GM12878 (cell line): ENCODE data around the gene DDX27. TPM values are rescaled to one million over a fixed set of nuclear protein-coding genes. Genes with fewer than 3 reads are reported as not detected.

Experiments
- ATAC-seq: fragments of 200-7000 bp; cut with Tn5 transposase; 3 replicates; pipeline ENCODE4 v1.9.1; 2020; ENCODE audit warnings: mild to moderate bottlenecking, moderate library complexity
- BruUV-seq: library from RNA; stranded (reverse); fragments of 400-500 nt; replicated peaks from 2 replicates; lab custom pipeline; 2021; lab: Mats Ljungman, UMichigan
- CTCF ChIA-PET: fragments of 300-600 bp; sonication (Branson Sonifier 250); formaldehyde crosslinking; extraction: SDS; loops from one replicate; lab custom pipeline; 2021; ENCODE audit warnings: inconsistent platforms; lab: Yijun Ruan, JAX
- POLR2A ChIA-PET: fragments of 350-600 bp; formaldehyde crosslinking; extraction: SDS; loops from one replicate; lab custom pipeline; 2021; ENCODE audit warnings: inconsistent platforms; lab: Charles Lee
- RAD21 ChIA-PET: fragments of 300-600 bp; sonication (Branson Sonifier 250); formaldehyde crosslinking; loops from one replicate; lab custom pipeline; 2023; ENCODE audit warnings: antibody characterized with exemption; ENCODE audit not compliant: unreplicated experiment; lab: Charles Lee
- SMC1A ChIA-PET: fragments of 300-600 bp; sonication (Branson Sonifier 250); formaldehyde crosslinking; loops from one replicate; lab custom pipeline; 2023; ENCODE audit not compliant: unreplicated experiment, uncharacterized antibody; lab: Charles Lee
- DNase-seq: peaks from one replicate; pipeline ENCODE4 v3.0.0-alpha.2; 2011; ENCODE audit warnings: low read depth, low spot score
- FAIRE-seq: peaks from 3 replicates; lab custom pipeline; 2011; peaks lifted over from hg19 to GRCh38; lab: Jason Lieb, UNC
- H2AFZ ChIP-seq: 2 replicates; pipeline ENCODE4 v1.6.0; 2011; ENCODE audit warnings: low read depth, low read length, control low read depth; ENCODE audit not compliant: control insufficient read depth
- H3K27ac ChIP-seq: 2 replicates; pipeline ENCODE4 v1.5.1; 2011; ENCODE audit warnings: control low read depth; ENCODE audit not compliant: control insufficient read depth, insufficient read depth
- H3K27me3 ChIP-seq, 2 experiments: replicated peaks in 1 of 2; 2 replicates each; pipeline versions ENCODE4 v1.6.0 to v1.6.1; 2011; ENCODE audit warnings: low read length in 1 of 2; ENCODE audit not compliant: control insufficient read depth in 2 of 2, insufficient read depth in 2 of 2
- H3K36me3 ChIP-seq, 2 experiments: 2 replicates each; pipeline ENCODE4 v1.5.1; 2011; ENCODE audit warnings: low read length in 1 of 2; ENCODE audit not compliant: control insufficient read depth in 2 of 2, insufficient read depth in 2 of 2
- H3K4me1 ChIP-seq: 2 replicates; pipeline ENCODE4 v1.6.1; 2011; ENCODE audit warnings: mild to moderate bottlenecking, low read length, moderate library complexity, mixed read lengths; ENCODE audit not compliant: control insufficient read depth, insufficient read depth
- H3K4me2 ChIP-seq: 2 replicates; pipeline ENCODE4 v1.6.0; 2011; ENCODE audit warnings: control low read depth; ENCODE audit not compliant: control insufficient read depth, insufficient read depth
- H3K4me3 ChIP-seq: fragments of 200-600 bp; sonication (generic); 2 replicates; pipeline ENCODE4 v1.5.1; 2016
- H3K79me2 ChIP-seq: 2 replicates; pipeline ENCODE4 v1.6.0; 2011; ENCODE audit warnings: low read length; ENCODE audit not compliant: control insufficient read depth, insufficient read depth
- H3K9ac ChIP-seq: 2 replicates; pipeline ENCODE4 v1.8.0; 2011; ENCODE audit warnings: low read length, control low read depth, mixed read lengths; ENCODE audit not compliant: control insufficient read depth, insufficient read depth
- H3K9me3 ChIP-seq: replicated peaks from 3 replicates; pipeline ENCODE4 v1.5.1; 2011; ENCODE audit warnings: mild to moderate bottlenecking, low read length; ENCODE audit not compliant: control insufficient read depth, insufficient read depth
- H4K20me1 ChIP-seq: 2 replicates; pipeline ENCODE4 v1.6.0; 2011; ENCODE audit not compliant: control insufficient read depth, insufficient read depth
- CBFB ChIP-seq: IDR thresholded peaks from 2 replicates; pipeline ENCODE4 v1.6.1; 2016; ENCODE audit warnings: antibody characterized with exemption, low read depth
- DPF2 ChIP-seq: fragments of 450-650 bp; IDR thresholded peaks from 2 replicates; pipeline ENCODE4 v1.6.1; 2017; ENCODE audit warnings: mild to moderate bottlenecking
- EZH2 ChIP-seq: IDR thresholded peaks from 2 replicates; pipeline ENCODE4 v1.6.1; 2012; ENCODE audit warnings: low read depth, mild to moderate bottlenecking, control low read depth, inconsistent platforms, low read length, borderline replicate concordance; ENCODE audit not compliant: control insufficient read depth
- HDGF ChIP-seq: fragments of 450-650 bp; IDR thresholded peaks from 2 replicates; pipeline ENCODE4 v1.6.1; 2016; ENCODE audit warnings: antibody characterized with exemption
- MEF2A ChIP-seq: IDR thresholded peaks from 2 replicates; pipeline ENCODE4 v1.6.1; 2011; ENCODE audit warnings: low read depth, mild to moderate bottlenecking, low read length, moderate library complexity; ENCODE audit not compliant: insufficient read depth
- MYB ChIP-seq: fragments of 150-350 bp; IDR thresholded peaks from 2 replicates; pipeline ENCODE4 v1.6.1; 2014; ENCODE audit warnings: mild to moderate bottlenecking, low read depth, low read length, borderline replicate concordance
- NBN ChIP-seq: fragments of 450-650 bp; IDR thresholded peaks from 2 replicates; pipeline ENCODE4 v1.6.1; 2016
- NRF1 ChIP-seq: conservative IDR thresholded peaks from 2 replicates; pipeline ENCODE4 v1.6.1; 2011; ENCODE audit warnings: mild to moderate bottlenecking, low read depth, low read length, improper control_type of control experiment
- RFX5 ChIP-seq: IDR thresholded peaks from 2 replicates; pipeline ENCODE4 v1.6.1; 2011; ENCODE audit warnings: low read depth, low read length, improper control_type of control experiment
- WGBS: methylation state at CpG from one replicate; pipeline ENCODE4 v1.1.6; 2016; ENCODE audit warnings: low lambda C conversion rate; ENCODE audit not compliant: insufficient replicate concordance, insufficient coverage; ENCODE audit errors: missing lambda C conversion rate; 5-methylcytosine and 5-hydroxymethylcytosine counted together
- in situ Hi-C: fragments of 300-500 bp; cut with MboI; formaldehyde crosslinking; loops from 9 replicates; pipeline ENCODE4 v1.14.3; 2018; ENCODE audit warnings: mixed read lengths
- intact Hi-C: fragments of 100-400 bp; cut with micrococcal nuclease; formaldehyde crosslinking; loops from one replicate; pipeline ENCODE4 v1.14.2; 2022; ENCODE audit not compliant: unreplicated experiment
- polyA plus RNA-seq, 11 experiments: library from polyadenylated mRNA; depleted of rRNA in 4 of 11; unstranded in 6 of 11; stranded (reverse) in 5 of 11; fragments of >200 nt; fragmentation: Nextera tagmentation in 4 of 11; fragmentation: Illumina TruSeq in 1 of 11; extraction: Ambion mirVana in 4 of 11; extraction: Trizol in 1 of 11; gene quantifications; 1 replicate in 1 of 11; 2 replicates in 10 of 11; pipeline versions ENCODE4 v1.2.1 to v1.2.3, GENCODE V29; 2011 to 2016; ENCODE audit warnings: inconsistent platforms in 2 of 11, missing spikeins in 2 of 11, low read depth in 1 of 11
- total RNA-seq, 4 experiments: library from RNA; depleted of rRNA in 3 of 4; stranded (reverse); fragments of >200 nt in 3 of 4; fragmentation: Illumina TruSeq in 1 of 4; extraction: Trizol in 1 of 4; gene quantifications; 2 replicates each; pipeline versions ENCODE4 v1.2.1 to v1.2.3, GENCODE V29; 2013 to 2021
- TF ChIP-seq, protein P1 (sequence below): fragments of 450-650 bp; IDR thresholded peaks from 2 replicates; pipeline ENCODE4 v1.6.1; 2017; ENCODE audit warnings: borderline replicate concordance

The DDX27 gene
- total and polyA plus RNA-seq, 10 of the 15 experiments (the other 5 are each of a cell fraction or from before 2014, with no cell fraction given), result 19.8 to 78.8 (median 54.9) TPM

DNA sequence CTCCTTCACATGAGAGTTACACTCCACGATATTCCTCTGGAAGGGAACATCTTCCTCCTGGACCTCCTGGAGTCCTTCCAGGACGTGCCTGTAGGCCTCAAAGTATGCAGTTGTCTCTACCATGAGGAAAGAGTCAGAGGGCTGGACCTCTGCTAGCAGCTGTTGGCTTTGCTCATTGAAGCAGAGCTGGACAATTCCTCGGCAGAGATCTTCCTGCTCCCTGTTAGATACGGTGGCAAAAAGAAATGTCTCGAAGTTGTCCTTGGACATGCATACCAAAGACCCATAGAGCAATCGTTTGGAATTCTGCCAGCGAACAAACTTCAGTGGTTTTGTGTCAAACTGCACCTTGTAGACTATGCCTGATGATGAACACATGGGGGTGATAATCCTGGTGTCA, 51.0 kb downstream of the DDX27 start (continued):
- TF ChIP-seq HDGF, result no peak
- TF ChIP-seq DPF2, result no peak
- no peak for TF ChIP-seq NRF1

DNA sequence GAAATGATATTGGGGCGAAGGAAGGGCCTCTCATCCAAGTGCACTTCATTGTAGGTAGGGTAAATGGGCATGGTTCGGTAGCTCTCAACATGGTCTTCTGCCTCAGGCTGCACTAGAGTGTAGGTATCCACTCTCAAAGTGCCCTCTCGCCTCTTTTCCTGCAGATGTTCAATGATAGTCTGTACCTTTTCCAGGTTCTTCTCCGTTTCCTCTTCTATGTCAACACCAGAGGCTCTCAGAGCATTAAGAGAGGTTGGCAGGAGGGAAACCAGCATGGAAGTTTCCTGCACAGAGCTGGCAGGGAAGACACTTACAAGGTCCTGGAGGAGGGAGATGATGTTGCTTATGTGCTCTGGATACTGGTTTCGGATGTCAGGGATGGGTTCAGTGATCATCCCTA, 51.5 kb downstream of the DDX27 start:
- Histone ChIP-seq H3K4me1 (peaks cover 27% of the 10 kb centered on the region), H3K79me2 (peaks cover 79% of the 10 kb centered on the region), H3K4me2 (peak overlapping the region; percentile 66), H3K27ac (no peak overlapping the region), H2AFZ (no peak overlapping the region), H4K20me1 (peaks cover 11% of the 10 kb centered on the region; the same call in 1 of the 2 replicates), H3K36me3 (peaks cover 10 to 45% of the 10 kb centered on the region in 2 experiments), H3K9ac (no peak overlapping the region), H3K27me3 (no peaks in the 10 kb centered on the region), H3K9me3 (peaks cover 4% of the 10 kb centered on the region; the same call in 2 of the 3 replicates)
- in situ Hi-C loops (no loop called here), intact Hi-C loops (loop anchor here (10.0 kb wide), 1 partner anchor 544 kb away; the partner anchor contains the start of gene SLC9A8)
- ChIA-PET CTCF (interaction anchor here (1.3 to 1.5 kb wide), 4 partner anchors 11 to 138 kb away, joined by 3 to 6 read pairs (median 4); no protein-coding TSS in a partner anchor), POLR2A (interaction anchor here (0.6 to 4.4 kb wide), 2 partner anchors 12 to 16 kb away, joined by 3 to 25 read pairs; no protein-coding TSS in a partner anchor), RAD21 (no interaction called here)
- DNase-seq (no peak), FAIRE-seq (no peak), ATAC-seq (no peak)
- WGBS, result 66% methylated on average over 5 of the region's 5 CpGs
- no peak for TF ChIP-seq MEF2A
- no peak for TF ChIP-seq CBFB
- TF ChIP-seq EZH2, result no peak
- no peak for TF ChIP-seq MYB
- no peak for TF ChIP-seq RFX5
- TF ChIP-seq, protein P1, sequence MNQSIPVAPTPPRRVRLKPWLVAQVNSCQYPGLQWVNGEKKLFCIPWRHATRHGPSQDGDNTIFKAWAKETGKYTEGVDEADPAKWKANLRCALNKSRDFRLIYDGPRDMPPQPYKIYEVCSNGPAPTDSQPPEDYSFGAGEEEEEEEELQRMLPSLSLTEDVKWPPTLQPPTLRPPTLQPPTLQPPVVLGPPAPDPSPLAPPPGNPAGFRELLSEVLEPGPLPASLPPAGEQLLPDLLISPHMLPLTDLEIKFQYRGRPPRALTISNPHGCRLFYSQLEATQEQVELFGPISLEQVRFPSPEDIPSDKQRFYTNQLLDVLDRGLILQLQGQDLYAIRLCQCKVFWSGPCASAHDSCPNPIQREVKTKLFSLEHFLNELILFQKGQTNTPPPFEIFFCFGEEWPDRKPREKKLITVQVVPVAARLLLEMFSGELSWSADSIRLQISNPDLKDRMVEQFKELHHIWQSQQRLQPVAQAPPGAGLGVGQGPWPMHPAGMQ, result no peak
- no peak for TF ChIP-seq NBN
- TF ChIP-seq, all 136 proteins: peak for 0
- H3K4me3 ChIP-seq, result peak overlapping the region; percentile 54
- SMC1A ChIA-PET, result interaction anchor here (1.1 to 1.6 kb wide), 2 partner anchors 9 to 12 kb away, joined by 4 to 8 read pairs; no protein-coding TSS in a partner anchor
- BruUV-seq, result no TSS peak
